ENCODE results near the gene TSPAN33. TPM values are rescaled to one million over a fixed set of nuclear protein-coding genes. Genes with fewer than 3 reads are reported as not detected.
"Not testable (repeated sequence)": the region's sequence is repeated elsewhere in the genome, so short reads cannot be mapped to it uniquely, and the experiment has no call there.

TSPAN33 gene
- total and polyA plus RNA-seq, 4 experiments from 2014 or later: 0.83 to 6.3 (median 0.97) TPM

- intact Hi-C loops (cut with micrococcal nuclease): no loop called here
- Histone ChIP-seq H3K4me1 (ENCODE audit: insufficient read depth, low read length) (no peaks in the 10 kb centered on the region), H3K36me3 (ENCODE audit: insufficient read depth, low read length) (no peaks in the 10 kb centered on the region), H3K27ac (ENCODE audit: low read depth, low read length) (no peak overlapping the region), H3K4me3 (ENCODE audit: low read length in 2 of 2) (no peak overlapping the region), H3K27me3 (ENCODE audit: insufficient read depth, low read length) (no peaks in the 10 kb centered on the region), H3K9me3 (ENCODE audit: control insufficient read depth in 1 of 2, low read length in 2 of 2) (no peaks in the 10 kb centered on the region)
- ChIA-PET POLR2A (ENCODE audit: partially characterized antibody) (no interaction called here), CTCF (ENCODE audit: partially characterized antibody) (no interaction called here)
- H3K4me1 Mint-ChIP-seq: no peaks in the 10 kb centered on the region
- DNase-seq: no peak
- H3K36me3 Mint-ChIP-seq: no peaks in the 10 kb centered on the region
- no peaks in the 10 kb centered on the region for H3K9me3 Mint-ChIP-seq
- H3K4me3 Mint-ChIP-seq: no peak overlapping the region
- no peak overlapping the region for H3K27ac Mint-ChIP-seq
- peaks cover 2 to 5% of the 10 kb centered on the region in 2 donors for H3K27me3 Mint-ChIP-seq
These were observed 35.9 kb upstream of the TSPAN33 start for GRCh38 chr7:129108581-129108980.

- H3K27ac ChIP-seq (ENCODE audit: low read depth, low read length): no peak overlapping the region
These were observed 34.1 kb upstream of the TSPAN33 start for GRCh38 chr7:129110258-129110981.

GRCh38 chr7:129110982-129111376 lies 33.5 kb upstream of the TSPAN33 start:
- Mint-ChIP-seq H3K27ac (no peak overlapping the region), H3K9me3 (no peaks in the 10 kb centered on the region), H3K27me3 (peaks cover 4 to 8% of the 10 kb centered on the region in 2 donors), H3K4me3 (no peak overlapping the region), H3K36me3 (no peaks in the 10 kb centered on the region), H3K4me1 (no peaks in the 10 kb centered on the region)
- intact Hi-C loops (cut with micrococcal nuclease): no loop called here
- H3K4me3 ChIP-seq (ENCODE audit: low read length in 2 of 2): no peak overlapping the region
- POLR2A ChIA-PET (ENCODE audit: partially characterized antibody): interaction anchor here (0.6 kb wide), 1 partner anchor 1604 kb away, joined by 3 read pairs; no protein-coding TSS in a partner anchor
- no peaks in the 10 kb centered on the region for H3K9me3 ChIP-seq (ENCODE audit: control insufficient read depth in 1 of 2, low read length in 2 of 2)
- no peaks in the 10 kb centered on the region for H3K36me3 ChIP-seq (ENCODE audit: insufficient read depth, low read length)
- no peaks in the 10 kb centered on the region for H3K4me1 ChIP-seq (ENCODE audit: insufficient read depth, low read length)
- H3K27ac ChIP-seq (ENCODE audit: low read depth, low read length): no peak overlapping the region
- CTCF ChIA-PET (ENCODE audit: partially characterized antibody): interaction anchor here (1.8 kb wide), 1 partner anchor 53 kb away, joined by 5 read pairs; no protein-coding TSS in a partner anchor
- DNase-seq: no peak
- H3K27me3 ChIP-seq (ENCODE audit: insufficient read depth, low read length): no peaks in the 10 kb centered on the region

More at GRCh38 chr7:129110258-129110981, 34.1 kb upstream of the TSPAN33 start:
- H3K4me1 Mint-ChIP-seq: no peaks in the 10 kb centered on the region
- no peak overlapping the region for H3K4me3 Mint-ChIP-seq
- peaks cover 2 to 7% of the 10 kb centered on the region in 2 donors for H3K27me3 Mint-ChIP-seq
- DNase-seq: no peak
- POLR2A ChIA-PET (ENCODE audit: partially characterized antibody): no interaction called here
- no peak overlapping the region for H3K27ac Mint-ChIP-seq
- intact Hi-C loops (cut with micrococcal nuclease): no loop called here
- no peaks in the 10 kb centered on the region for H3K9me3 Mint-ChIP-seq
- no peaks in the 10 kb centered on the region for H3K36me3 Mint-ChIP-seq
- Histone ChIP-seq H3K27me3 (ENCODE audit: insufficient read depth, low read length) (no peaks in the 10 kb centered on the region), H3K4me3 (ENCODE audit: low read length in 2 of 2) (no peak overlapping the region), H3K4me1 (ENCODE audit: insufficient read depth, low read length) (no peaks in the 10 kb centered on the region), H3K9me3 (ENCODE audit: control insufficient read depth in 1 of 2, low read length in 2 of 2) (no peaks in the 10 kb centered on the region), H3K36me3 (ENCODE audit: insufficient read depth, low read length) (no peaks in the 10 kb centered on the region)
- CTCF ChIA-PET (ENCODE audit: partially characterized antibody): no interaction called here

- H3K27me3 Mint-ChIP-seq: peaks cover 4 to 17% of the 10 kb centered on the region in 2 donors
- H3K36me3 ChIP-seq (ENCODE audit: insufficient read depth, low read length): no peaks in the 10 kb centered on the region
- no peaks in the 10 kb centered on the region for H3K27me3 ChIP-seq (ENCODE audit: insufficient read depth, low read length)
- no peak overlapping the region for H3K27ac ChIP-seq (ENCODE audit: low read depth, low read length)
- DNase-seq: no peak
- ChIA-PET POLR2A (ENCODE audit: partially characterized antibody) (no interaction called here), CTCF (ENCODE audit: partially characterized antibody) (no interaction called here)
- H3K9me3 ChIP-seq (ENCODE audit: control insufficient read depth in 1 of 2, low read length in 2 of 2): no peaks in the 10 kb centered on the region
- H3K36me3 Mint-ChIP-seq: no peaks in the 10 kb centered on the region
- intact Hi-C loops (cut with micrococcal nuclease): no loop called here
- peak overlapping the region in 1 of 7 donors; percentile 2 for H3K27ac Mint-ChIP-seq
- no peak overlapping the region for H3K4me3 ChIP-seq (ENCODE audit: low read length in 2 of 2)
- peaks cover 0 to 3% (median under 1%) of the 10 kb centered on the region in 8 donors for H3K9me3 Mint-ChIP-seq
- no peaks in the 10 kb centered on the region for H3K4me1 ChIP-seq (ENCODE audit: insufficient read depth, low read length)
- no peak overlapping the region for H3K4me3 Mint-ChIP-seq
- no peaks in the 10 kb centered on the region for H3K4me1 Mint-ChIP-seq
These were observed 28.8 kb upstream of the TSPAN33 start for GRCh38 chr7:129115676-129116075.

GRCh38 chr7:129118182-129118581 lies 26.3 kb upstream of the TSPAN33 start:
- Mint-ChIP-seq H3K4me3 (no peak overlapping the region), H3K36me3 (no peaks in the 10 kb centered on the region), H3K9me3 (peaks cover 0 to 17% (median 8%) of the 10 kb centered on the region in 8 donors), H3K27me3 (peaks cover 6 to 22% of the 10 kb centered on the region in 2 donors), H3K4me1 (no peaks in the 10 kb centered on the region), H3K27ac (no peak overlapping the region)
- Histone ChIP-seq H3K27ac (ENCODE audit: low read depth, low read length) (no peak overlapping the region), H3K27me3 (ENCODE audit: insufficient read depth, low read length) (no peaks in the 10 kb centered on the region), H3K4me1 (ENCODE audit: insufficient read depth, low read length) (no peaks in the 10 kb centered on the region), H3K36me3 (ENCODE audit: insufficient read depth, low read length) (no peaks in the 10 kb centered on the region), H3K9me3 (ENCODE audit: control insufficient read depth in 1 of 2, low read length in 2 of 2) (no peaks in the 10 kb centered on the region), H3K4me3 (ENCODE audit: low read length in 2 of 2) (no peak overlapping the region)
- ChIA-PET CTCF (ENCODE audit: partially characterized antibody) (interaction anchor here (1.1 kb wide), 1 partner anchor 27 kb away, joined by 5 read pairs; no protein-coding TSS in a partner anchor), POLR2A (ENCODE audit: partially characterized antibody) (no interaction called here)
- intact Hi-C loops (cut with micrococcal nuclease): no loop called here
- no peak for DNase-seq

- H3K36me3 ChIP-seq (ENCODE audit: insufficient read depth, low read length): no peaks in the 10 kb centered on the region
- Mint-ChIP-seq H3K36me3 (no peaks in the 10 kb centered on the region), H3K27me3 (peaks cover 4 to 22% of the 10 kb centered on the region in 2 donors), H3K27ac (no peak overlapping the region), H3K4me3 (no peak overlapping the region), H3K9me3 (peaks cover 0 to 17% (median 8%) of the 10 kb centered on the region in 8 donors), H3K4me1 (peaks cover 0 to 1% (median 0%) of the 10 kb centered on the region in 4 donors)
- ChIA-PET POLR2A (ENCODE audit: partially characterized antibody) (no interaction called here), CTCF (ENCODE audit: partially characterized antibody) (interaction anchor here (1.1 kb wide), 1 partner anchor 27 kb away, joined by 5 read pairs; no protein-coding TSS in a partner anchor)
- intact Hi-C loops (cut with micrococcal nuclease): no loop called here
- no peaks in the 10 kb centered on the region for H3K4me1 ChIP-seq (ENCODE audit: insufficient read depth, low read length)
- H3K27me3 ChIP-seq (ENCODE audit: insufficient read depth, low read length): no peaks in the 10 kb centered on the region
- DNase-seq: no peak
- no peak overlapping the region for H3K4me3 ChIP-seq (ENCODE audit: low read length in 2 of 2)
- H3K27ac ChIP-seq (ENCODE audit: low read depth, low read length): no peak overlapping the region
- H3K9me3 ChIP-seq (ENCODE audit: control insufficient read depth in 1 of 2, low read length in 2 of 2): no peaks in the 10 kb centered on the region
These were observed 25.5 kb upstream of the TSPAN33 start for GRCh38 chr7:129118976-129119375.

- H3K36me3 ChIP-seq (ENCODE audit: insufficient read depth, low read length); H3K4me1 Mint-ChIP-seq; H3K4me3 ChIP-seq (ENCODE audit: low read length in 2 of 2); H3K36me3 Mint-ChIP-seq; H3K4me1 ChIP-seq (ENCODE audit: insufficient read depth, low read length); intact Hi-C loops (cut with micrococcal nuclease); H3K4me3 Mint-ChIP-seq; H3K9me3 ChIP-seq (ENCODE audit: control insufficient read depth in 1 of 2, low read length in 2 of 2); H3K27ac Mint-ChIP-seq; CTCF ChIA-PET (ENCODE audit: partially characterized antibody); DNase-seq; H3K27ac ChIP-seq (ENCODE audit: low read depth, low read length); H3K27me3 ChIP-seq (ENCODE audit: insufficient read depth, low read length); POLR2A ChIA-PET (ENCODE audit: partially characterized antibody): not testable (repeated sequence)
- Mint-ChIP-seq H3K9me3 (peaks cover 0 to 17% (median 8%) of the 10 kb centered on the region in 8 donors), H3K27me3 (peaks cover 3 to 25% of the 10 kb centered on the region in 2 donors)
These were observed 22.9 kb upstream of the TSPAN33 start for GRCh38 chr7:129121501-129122077.
